Epithelial cell of esophagus (primary cell): ENCODE results near the gene MBOAT1.
"Not testable (repeated sequence)": the region's sequence is repeated elsewhere in the genome, so short reads cannot be mapped to it uniquely, and the experiment has no call there.

Experiments
- DNase-seq: peaks from one replicate; pipeline ENCODE4 v3.0.0; 2010; ENCODE audit warnings: low read depth
- H3K4me3 ChIP-seq: 2 replicates; pipeline ENCODE4 v1.5.1; 2011; ENCODE audit warnings: mild to moderate bottlenecking, low read length, control low read depth
- CTCF ChIP-seq: IDR thresholded peaks from 2 replicates; pipeline ENCODE4 v1.5.1; 2011; ENCODE audit warnings: low read depth, mild to moderate bottlenecking, low read length, control low read depth, inconsistent platforms; ENCODE audit not compliant: insufficient read depth; ENCODE audit errors: missing control alignments

MBOAT1 gene

DNA sequence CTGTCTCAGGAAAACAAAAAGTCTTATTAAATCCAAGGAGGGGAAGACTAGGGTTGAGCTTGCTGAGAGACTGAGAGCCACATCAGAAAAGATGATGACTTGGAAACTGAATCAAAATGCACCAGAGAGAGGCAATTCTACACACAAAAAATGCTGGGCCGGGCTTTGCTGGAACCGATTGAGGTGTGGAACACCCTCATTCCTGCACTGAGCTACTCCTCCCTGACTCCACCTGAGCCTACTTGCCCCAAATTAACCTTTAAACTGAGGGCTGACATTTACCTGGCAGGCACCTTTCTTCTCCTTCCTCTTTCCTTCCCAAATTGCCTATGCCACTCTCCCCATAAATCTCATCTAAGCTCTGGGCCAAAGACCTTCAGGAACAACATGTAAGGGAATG, 40.8 kb upstream of the MBOAT1 start:
- DNase-seq, result no peak
- no peak overlapping the region for H3K4me3 ChIP-seq
- no peak for TF ChIP-seq CTCF

DNA sequence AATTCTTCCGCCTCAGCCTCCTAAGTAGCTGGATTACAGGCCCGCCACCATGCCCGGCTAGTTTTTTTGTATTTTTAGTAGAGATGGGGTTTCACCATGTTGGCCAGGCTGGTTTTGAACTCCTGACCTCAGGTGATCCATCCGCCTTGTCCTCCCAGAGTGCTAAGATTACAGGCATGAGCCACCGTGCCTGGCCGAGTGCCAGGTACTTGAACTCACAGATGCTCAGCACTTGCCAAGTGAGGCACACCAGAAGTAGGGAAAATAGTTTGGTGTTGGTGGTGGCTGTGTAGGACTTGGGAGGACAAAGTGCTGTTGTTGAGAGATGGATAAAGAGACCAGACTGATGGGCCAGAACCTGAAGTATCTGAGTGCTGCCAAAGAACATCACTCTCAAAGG, 40.0 kb upstream of the MBOAT1 start:
- H3K4me3 ChIP-seq, result no peak overlapping the region
- peak; percentile 11 for DNase-seq
- no peak for TF ChIP-seq CTCF

GRCh38 chr6:20251525-20251924, 39.3 kb upstream of the MBOAT1 start:
- DNase-seq, result no peak
- no peak for TF ChIP-seq CTCF
- no peak overlapping the region for H3K4me3 ChIP-seq

DNA sequence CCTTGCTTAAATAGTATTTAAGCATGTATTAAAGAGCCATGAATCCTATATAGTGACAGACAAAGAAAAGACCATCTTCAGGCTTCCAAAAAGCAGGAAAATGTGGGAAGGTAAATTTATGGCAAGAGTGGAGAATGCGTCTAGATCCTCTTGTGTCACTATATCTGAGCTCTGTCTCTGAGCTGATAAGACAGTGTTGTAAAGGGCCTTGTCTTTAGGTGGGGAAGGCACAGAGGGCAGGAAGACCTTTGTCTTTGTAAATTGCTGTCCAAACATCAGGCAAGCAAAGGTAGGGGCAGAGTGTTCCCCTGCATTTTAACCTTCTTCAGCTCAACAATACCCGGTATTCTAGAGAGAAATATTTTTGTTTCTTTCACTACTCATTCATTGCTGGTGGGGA, 33.9 kb upstream of the MBOAT1 start:
- no peak for TF ChIP-seq CTCF
- no peak overlapping the region for H3K4me3 ChIP-seq
- no peak for DNase-seq

DNA sequence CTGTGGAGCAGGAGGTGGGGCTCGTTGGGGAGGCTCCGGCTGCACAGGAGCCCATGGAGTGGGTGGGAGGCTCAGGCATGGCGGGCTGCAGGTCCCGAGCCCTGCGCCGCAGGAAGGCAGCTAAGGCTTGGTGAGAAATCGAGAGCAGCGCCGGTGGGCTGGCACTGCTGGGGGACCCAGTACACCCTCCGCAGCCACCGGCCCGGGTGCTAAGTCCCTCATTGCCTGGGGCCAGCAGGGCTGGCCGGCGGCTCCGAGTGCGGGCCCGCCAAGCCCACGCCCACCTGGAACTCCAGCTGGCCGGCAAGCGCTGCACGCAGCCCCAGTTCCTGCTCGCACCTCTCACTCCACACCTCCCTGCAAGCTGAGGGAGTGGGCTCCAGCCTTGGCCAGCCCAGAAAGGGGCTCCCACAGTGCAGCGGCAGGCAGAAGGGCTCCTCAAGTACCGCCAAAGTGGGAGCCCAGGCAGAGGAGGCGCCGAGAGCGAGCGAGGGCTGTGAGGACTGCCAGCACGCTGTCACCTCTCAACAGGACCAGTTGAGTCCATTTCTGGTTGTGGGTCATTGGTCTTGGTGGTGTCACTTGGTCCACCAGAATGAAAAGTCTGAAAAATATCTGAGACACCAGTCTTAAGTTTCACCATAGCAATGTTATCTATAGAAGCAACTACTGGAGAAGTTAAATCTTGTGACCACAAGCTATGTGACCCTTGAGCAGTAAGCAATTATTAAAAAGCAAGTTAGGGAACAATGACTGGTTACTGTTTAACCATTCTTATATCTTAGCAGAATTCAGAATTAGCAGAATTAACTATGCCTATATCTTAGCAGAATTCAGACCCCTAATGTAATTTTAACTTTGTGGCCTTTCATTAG, 32.8 kb upstream of the MBOAT1 start:
- H3K4me3 ChIP-seq, DNase-seq: not testable (repeated sequence)

- no peak overlapping the region for H3K4me3 ChIP-seq
- DNase-seq, result no peak
- no peak for TF ChIP-seq CTCF
Observed at GRCh38 chr6:20243288-20243687, 31.0 kb upstream of the MBOAT1 start.

DNA sequence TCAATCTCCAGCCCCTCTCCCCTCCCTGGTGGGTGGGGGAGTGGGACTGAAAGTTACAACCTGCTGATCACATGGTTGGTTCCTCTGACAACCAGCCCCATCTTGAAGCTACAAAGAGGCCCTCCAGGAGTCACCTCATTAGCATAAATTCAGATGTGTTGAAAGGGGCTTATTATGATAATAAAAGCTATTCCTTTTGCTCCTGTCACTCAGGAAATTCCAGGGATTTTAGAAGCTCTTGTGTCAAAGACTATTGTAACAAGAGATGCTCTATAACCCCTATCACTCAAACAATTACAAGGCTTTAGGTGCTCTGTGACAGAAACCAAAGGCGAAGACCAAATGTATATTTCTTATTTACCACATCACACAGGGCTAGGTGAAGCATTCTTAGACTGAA, 30.1 kb upstream of the MBOAT1 start:
- DNase-seq, result no peak
- no peak overlapping the region for H3K4me3 ChIP-seq
- no peak for TF ChIP-seq CTCF
